ENCODE measurements around the gene TPST1.
"Not testable (repeated sequence)": the region's sequence is repeated elsewhere in the genome, so short reads cannot be mapped to it uniquely, and the experiment has no call there.

The TPST1 gene

GRCh38 chr7:66169616-66170015 lies 35.5 kb upstream of the TPST1 start:
- H3K9ac ChIP-seq (ENCODE audit: low read depth, low read length): no peak overlapping the region
- no peaks in the 10 kb centered on the region for H3K36me3 ChIP-seq (ENCODE audit: insufficient read depth, low read length)
- no peak for DNase-seq
- no peak overlapping the region for H3K27ac ChIP-seq (ENCODE audit: low read length)
- no peaks in the 10 kb centered on the region for H3K27me3 ChIP-seq (ENCODE audit: insufficient read depth, low read length, poor library complexity)
- no peak for TF ChIP-seq EZH2 (IDR thresholded peaks at IDR 0.05; ENCODE audit: borderline replicate concordance, low read depth, low read length, severe bottlenecking)
- TF ChIP-seq CTCF (IDR thresholded peaks at IDR 0.05; ENCODE audit: borderline replicate concordance, extremely low read depth, low read length, poor library complexity, severe bottlenecking): no peak
- H3K79me2 ChIP-seq (ENCODE audit: insufficient read depth, low read length): no peaks in the 10 kb centered on the region
- H3K4me3 ChIP-seq (ENCODE audit: low read depth in 1 of 2, low read length in 2 of 2): no peak overlapping the region
- no peaks in the 10 kb centered on the region for H3K9me3 ChIP-seq (ENCODE audit: insufficient read depth, low read length, severe bottlenecking)
- H2AFZ ChIP-seq (ENCODE audit: low read depth, low read length): no peak overlapping the region
- ATAC-seq (ENCODE audit: insufficient read depth, low read depth): no peak
- H4K20me1 ChIP-seq (ENCODE audit: insufficient read depth, low read length): no peaks in the 10 kb centered on the region
- no peak overlapping the region for H3K4me2 ChIP-seq (ENCODE audit: insufficient read depth, low read length)
- no peaks in the 10 kb centered on the region for H3K4me1 ChIP-seq (ENCODE audit: insufficient read depth, low read length)

- ATAC-seq (ENCODE audit: insufficient read depth, low read depth): no peak
- H3K4me1 ChIP-seq (ENCODE audit: insufficient read depth, low read length): no peaks in the 10 kb centered on the region
- H4K20me1 ChIP-seq (ENCODE audit: insufficient read depth, low read length): no peaks in the 10 kb centered on the region
- no peak overlapping the region for H3K4me2 ChIP-seq (ENCODE audit: insufficient read depth, low read length)
- no peak overlapping the region for H3K4me3 ChIP-seq (ENCODE audit: low read depth in 1 of 2, low read length in 2 of 2)
- no peaks in the 10 kb centered on the region for H3K9me3 ChIP-seq (ENCODE audit: insufficient read depth, low read length, severe bottlenecking)
- no peaks in the 10 kb centered on the region for H3K36me3 ChIP-seq (ENCODE audit: insufficient read depth, low read length)
- no peak overlapping the region for H3K27ac ChIP-seq (ENCODE audit: low read length)
- no peak overlapping the region for H2AFZ ChIP-seq (ENCODE audit: low read depth, low read length)
- no peaks in the 10 kb centered on the region for H3K27me3 ChIP-seq (ENCODE audit: insufficient read depth, low read length, poor library complexity)
- H3K9ac ChIP-seq (ENCODE audit: low read depth, low read length): no peak overlapping the region
- TF ChIP-seq CTCF (IDR thresholded peaks at IDR 0.05; ENCODE audit: borderline replicate concordance, extremely low read depth, low read length, poor library complexity, severe bottlenecking) (no peak), EZH2 (IDR thresholded peaks at IDR 0.05; ENCODE audit: borderline replicate concordance, low read depth, low read length, severe bottlenecking) (no peak)
- DNase-seq: no peak
- no peaks in the 10 kb centered on the region for H3K79me2 ChIP-seq (ENCODE audit: insufficient read depth, low read length)
These were observed 34.6 kb upstream of the TPST1 start for GRCh38 chr7:66170309-66171231.

- not testable (repeated sequence) for ATAC-seq (ENCODE audit: insufficient read depth, low read depth); H2AFZ ChIP-seq (ENCODE audit: low read depth, low read length); H3K27ac ChIP-seq (ENCODE audit: low read length); H3K9me3 ChIP-seq (ENCODE audit: insufficient read depth, low read length, severe bottlenecking); H3K36me3 ChIP-seq (ENCODE audit: insufficient read depth, low read length); H3K4me3 ChIP-seq (ENCODE audit: low read depth in 1 of 2, low read length in 2 of 2); H3K79me2 ChIP-seq (ENCODE audit: insufficient read depth, low read length); H3K4me1 ChIP-seq (ENCODE audit: insufficient read depth, low read length); H4K20me1 ChIP-seq (ENCODE audit: insufficient read depth, low read length); H3K27me3 ChIP-seq (ENCODE audit: insufficient read depth, low read length, poor library complexity); DNase-seq; H3K9ac ChIP-seq (ENCODE audit: low read depth, low read length); H3K4me2 ChIP-seq (ENCODE audit: insufficient read depth, low read length)
These were observed 32.4 kb upstream of the TPST1 start for GRCh38 chr7:66172536-66173401.

GRCh38 chr7:66173856-66174255 lies 31.3 kb upstream of the TPST1 start:
- Histone ChIP-seq H2AFZ (ENCODE audit: low read depth, low read length) (no peak overlapping the region), H3K4me3 (ENCODE audit: low read depth in 1 of 2, low read length in 2 of 2) (no peak overlapping the region), H3K27me3 (ENCODE audit: insufficient read depth, low read length, poor library complexity) (no peaks in the 10 kb centered on the region), H3K4me1 (ENCODE audit: insufficient read depth, low read length) (no peaks in the 10 kb centered on the region), H3K36me3 (ENCODE audit: insufficient read depth, low read length) (no peaks in the 10 kb centered on the region), H3K9ac (ENCODE audit: low read depth, low read length) (no peak overlapping the region), H3K9me3 (ENCODE audit: insufficient read depth, low read length, severe bottlenecking) (no peaks in the 10 kb centered on the region), H3K79me2 (ENCODE audit: insufficient read depth, low read length) (no peaks in the 10 kb centered on the region), H4K20me1 (ENCODE audit: insufficient read depth, low read length) (no peaks in the 10 kb centered on the region), H3K27ac (ENCODE audit: low read length) (no peak overlapping the region), H3K4me2 (ENCODE audit: insufficient read depth, low read length) (no peak overlapping the region)
- TF ChIP-seq CTCF (IDR thresholded peaks at IDR 0.05; ENCODE audit: borderline replicate concordance, extremely low read depth, low read length, poor library complexity, severe bottlenecking) (no peak), EZH2 (IDR thresholded peaks at IDR 0.05; ENCODE audit: borderline replicate concordance, low read depth, low read length, severe bottlenecking) (no peak)
- no peak for ATAC-seq (ENCODE audit: insufficient read depth, low read depth)
- no peak for DNase-seq

- not testable (repeated sequence) for H2AFZ ChIP-seq (ENCODE audit: low read depth, low read length); H3K9ac ChIP-seq (ENCODE audit: low read depth, low read length); H3K36me3 ChIP-seq (ENCODE audit: insufficient read depth, low read length); DNase-seq; H3K4me3 ChIP-seq (ENCODE audit: low read depth in 1 of 2, low read length in 2 of 2); H3K9me3 ChIP-seq (ENCODE audit: insufficient read depth, low read length, severe bottlenecking); H3K79me2 ChIP-seq (ENCODE audit: insufficient read depth, low read length); H3K4me1 ChIP-seq (ENCODE audit: insufficient read depth, low read length); ATAC-seq (ENCODE audit: insufficient read depth, low read depth); H3K27me3 ChIP-seq (ENCODE audit: insufficient read depth, low read length, poor library complexity); H4K20me1 ChIP-seq (ENCODE audit: insufficient read depth, low read length); H3K4me2 ChIP-seq (ENCODE audit: insufficient read depth, low read length); H3K27ac ChIP-seq (ENCODE audit: low read length)
These were observed 30.1 kb upstream of the TPST1 start for GRCh38 chr7:66175006-66175405.
